Neutrophil (primary cell): ENCODE results near the gene ZNF483.
A peak's percentile ranks its signal among the peaks of the same experiment; 100 is the strongest.

Source experiments
- H3K27ac ChIP-seq: fragments of 200-600 bp; sonication (generic); 2 replicates; pipeline ENCODE4 v1.5.1; 2016; ENCODE audit warnings: mild to moderate bottlenecking, moderate library complexity
- H3K27me3 ChIP-seq: fragments of 200-600 bp; sonication (generic); 2 replicates; pipeline ENCODE4 v1.6.0; 2016; ENCODE audit warnings: mild to moderate bottlenecking
- H3K36me3 ChIP-seq: fragments of 200-600 bp; sonication (generic); 2 replicates; pipeline ENCODE4 v1.5.1; 2017
- H3K4me1 ChIP-seq, 2 experiments: fragments of 200-600 bp in 1 of 2; sonication (generic) in 1 of 2; 1 replicate in 1 of 2; 2 replicates in 1 of 2; pipeline versions ENCODE4 v1.5.1 to v1.6.1; 2013 to 2016; ENCODE audit warnings: low read depth in 1 of 2, low read length in 1 of 2, mild to moderate bottlenecking in 1 of 2, moderate library complexity in 1 of 2; ENCODE audit not compliant: control insufficient read depth in 1 of 2, insufficient read depth in 1 of 2
- H3K4me3 ChIP-seq, 2 experiments: fragments of 200-600 bp in 1 of 2; sonication (generic) in 1 of 2; 1 replicate in 1 of 2; 2 replicates in 1 of 2; pipeline ENCODE4 v1.5.1; 2013 to 2016; ENCODE audit warnings: low read depth in 1 of 2, low read length in 1 of 2, mild to moderate bottlenecking in 1 of 2, moderate library complexity in 1 of 2
- H3K9me3 ChIP-seq: fragments of 200-600 bp; sonication (generic); 2 replicates; pipeline ENCODE4 v1.5.1; 2016
- CTCF ChIP-seq: fragments of 200-600 bp; sonication (generic); IDR thresholded peaks from 2 replicates; pipeline ENCODE4 v1.5.1; 2016; ENCODE audit warnings: antibody characterized with exemption

ZNF483 gene

GRCh38 chr9:111586378-111586777 lies 61.4 kb downstream of the ZNF483 start:
- H3K36me3 ChIP-seq = peaks cover 6% of the 10 kb centered on the region
- no peak for TF ChIP-seq CTCF
- no peaks in the 10 kb centered on the region for H3K4me1 ChIP-seq
- H3K27me3 ChIP-seq = no peaks in the 10 kb centered on the region
- no peak overlapping the region for H3K4me3 ChIP-seq
- no peak overlapping the region for H3K27ac ChIP-seq
- H3K9me3 ChIP-seq = no peaks in the 10 kb centered on the region

- TF ChIP-seq CTCF = no peak
- H3K9me3 ChIP-seq = no peaks in the 10 kb centered on the region
- no peaks in the 10 kb centered on the region for H3K27me3 ChIP-seq
- no peaks in the 10 kb centered on the region for H3K4me1 ChIP-seq
- H3K4me3 ChIP-seq = no peak overlapping the region
- H3K36me3 ChIP-seq = peaks cover 5% of the 10 kb centered on the region
- H3K27ac ChIP-seq = no peak overlapping the region
Measured at GRCh38 chr9:111588846-111589245, 63.9 kb downstream of the ZNF483 start.

- H3K4me1 ChIP-seq = peaks cover 17 to 19% of the 10 kb centered on the region in 2 experiments
- peaks cover 46% of the 10 kb centered on the region for H3K27me3 ChIP-seq
- peak; percentile 49 for TF ChIP-seq CTCF
- H3K4me3 ChIP-seq = peak overlapping the region; percentile 65 to 72
- no peak overlapping the region for H3K27ac ChIP-seq
- no peaks in the 10 kb centered on the region for H3K36me3 ChIP-seq
- no peaks in the 10 kb centered on the region for H3K9me3 ChIP-seq
Measured at GRCh38 chr9:111597852-111598732, 73.1 kb downstream of the ZNF483 start.

GRCh38 chr9:111598733-111599091 lies 73.7 kb downstream of the ZNF483 start:
- Histone ChIP-seq H3K4me3 (peak overlapping the region; percentile 65 to 72), H3K27me3 (peaks cover 46% of the 10 kb centered on the region), H3K9me3 (no peaks in the 10 kb centered on the region), H3K4me1 (peaks cover 17 to 19% of the 10 kb centered on the region in 2 experiments), H3K36me3 (no peaks in the 10 kb centered on the region), H3K27ac (no peak overlapping the region)
- TF ChIP-seq CTCF = no peak

GRCh38 chr9:111599092-111599954 lies 74.3 kb downstream of the ZNF483 start, which contains the start of gene PTGR1:
TSS of gene PTGR1 (minus strand) at chr9:111599647. CDS start at chr9:111597422, 2,225 bp downstream.
- H3K27ac ChIP-seq = no peak within 1 kb of the TSS
- peaks cover 17 to 19% of the 10 kb centered on the region in 2 experiments for H3K4me1 ChIP-seq

More at GRCh38 chr9:111599092-111599954, 74.3 kb downstream of the ZNF483 start, which contains the start of gene PTGR1:
- H3K27me3 ChIP-seq = peaks cover 46% of the 10 kb centered on the region
- no peak for TF ChIP-seq CTCF
- H3K9me3 ChIP-seq = no peaks in the 10 kb centered on the region
- peak within 1 kb of the TSS; percentile 65 to 72 for H3K4me3 ChIP-seq
- no peaks in the 10 kb centered on the region for H3K36me3 ChIP-seq
